Measurements from ENCODE around the gene SCYL2.
"Not testable (repeated sequence)": the region's sequence is repeated elsewhere in the genome, so short reads cannot be mapped to it uniquely, and the experiment has no call there.

Gene SCYL2

GRCh38 chr12:100326208-100326607 is 59.2 kb downstream of the SCYL2 start:
- DNase-seq, result no peak

DNA sequence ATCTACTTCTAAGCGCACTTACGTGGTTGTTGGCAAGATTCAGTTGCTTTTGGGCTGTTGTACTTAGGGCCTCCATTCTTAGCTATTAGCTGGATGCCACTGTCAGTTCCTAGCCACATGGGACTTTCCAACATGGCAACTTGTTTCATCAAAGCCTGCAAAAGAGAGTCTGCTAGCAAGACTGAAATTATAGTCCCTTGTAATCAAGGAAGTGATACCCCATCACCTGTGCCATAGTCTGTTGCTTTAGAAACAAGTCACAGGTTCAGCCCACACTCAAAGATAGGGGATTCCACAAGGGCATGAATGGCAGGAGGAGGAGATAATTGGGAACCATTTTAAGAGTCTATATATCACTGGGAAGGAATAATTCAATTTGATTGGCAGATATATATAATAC is 62.8 kb downstream of the SCYL2 start:
- no peak for DNase-seq

DNA sequence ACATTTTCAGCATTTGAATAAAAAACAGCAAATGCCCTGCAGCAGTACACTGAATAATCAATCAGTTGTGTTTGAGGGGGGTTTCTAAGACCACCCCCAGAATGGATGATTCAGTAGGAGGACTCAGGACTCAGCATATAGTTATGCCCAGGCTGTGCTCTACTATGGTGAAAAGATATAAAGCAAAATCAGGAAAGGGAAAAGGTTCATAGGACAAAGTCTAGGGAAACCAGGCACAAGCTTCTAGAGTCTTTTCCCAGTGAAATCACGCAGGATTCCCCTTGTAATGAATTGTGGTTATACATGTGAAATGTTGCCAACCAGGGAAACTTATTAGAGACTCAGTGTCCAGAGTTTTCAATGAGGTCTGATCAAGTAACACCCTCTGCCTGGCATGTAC is 64.9 kb downstream of the SCYL2 start:
- no peak for DNase-seq

DNA sequence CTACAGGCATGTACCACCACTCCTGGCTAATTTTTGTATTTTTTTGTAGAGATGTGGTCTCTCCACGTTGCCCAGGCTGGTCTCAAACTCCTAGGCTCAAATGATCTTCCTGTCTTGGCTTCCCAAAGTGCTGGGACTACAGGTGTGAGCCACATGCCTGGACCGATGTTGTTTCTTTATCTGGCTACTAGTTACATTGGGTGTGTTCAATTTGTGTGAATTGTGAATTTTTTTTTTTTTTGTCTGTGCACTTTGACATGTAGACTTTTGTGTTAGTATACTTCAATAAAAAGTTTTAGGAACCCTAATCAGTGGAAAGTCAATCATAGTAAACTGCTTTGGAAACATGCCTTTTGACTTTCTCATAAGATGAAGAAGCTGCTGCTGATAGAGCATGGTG is 65.9 kb downstream of the SCYL2 start:
- DNase-seq, result no peak

DNA sequence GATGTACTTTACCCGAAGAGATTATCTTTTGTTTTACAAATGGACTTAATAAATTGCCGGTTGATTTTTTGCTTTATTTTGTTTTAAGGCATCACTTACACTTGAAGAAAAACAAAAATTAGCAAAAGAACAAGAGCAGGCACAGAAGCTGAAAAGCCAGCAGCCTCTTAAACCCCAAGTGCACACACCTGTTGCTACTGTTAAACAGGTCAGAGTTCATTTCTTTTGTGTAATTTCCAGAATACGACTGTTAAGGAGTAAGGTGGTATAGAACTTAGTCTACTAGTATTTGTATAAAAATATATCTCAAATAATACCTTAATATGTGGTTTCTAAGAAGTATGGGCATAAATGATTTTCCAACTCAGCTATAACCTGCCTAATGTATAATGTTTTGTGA is 70.3 kb downstream of the SCYL2 start:
- DNase-seq, result no peak

DNA sequence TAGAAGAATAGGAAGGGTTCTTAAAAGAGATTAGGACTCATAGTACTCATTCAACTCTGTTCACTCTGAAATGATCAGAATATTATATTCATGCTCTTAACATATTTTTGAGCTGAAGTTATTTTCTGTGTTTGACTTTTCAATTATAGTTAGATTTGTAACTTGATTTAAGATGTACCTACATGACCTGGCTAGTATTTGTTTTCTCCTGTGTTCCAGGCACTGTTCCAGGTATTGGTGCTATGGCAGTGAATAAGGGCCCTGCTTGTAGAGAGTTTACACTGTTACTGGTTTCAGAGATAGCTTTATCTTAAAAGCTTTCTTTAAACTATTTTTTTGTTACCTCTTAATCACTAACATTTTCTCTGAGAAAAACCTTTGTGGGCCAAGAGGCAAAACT is 70.8 kb downstream of the SCYL2 start:
- no peak for DNase-seq

DNA sequence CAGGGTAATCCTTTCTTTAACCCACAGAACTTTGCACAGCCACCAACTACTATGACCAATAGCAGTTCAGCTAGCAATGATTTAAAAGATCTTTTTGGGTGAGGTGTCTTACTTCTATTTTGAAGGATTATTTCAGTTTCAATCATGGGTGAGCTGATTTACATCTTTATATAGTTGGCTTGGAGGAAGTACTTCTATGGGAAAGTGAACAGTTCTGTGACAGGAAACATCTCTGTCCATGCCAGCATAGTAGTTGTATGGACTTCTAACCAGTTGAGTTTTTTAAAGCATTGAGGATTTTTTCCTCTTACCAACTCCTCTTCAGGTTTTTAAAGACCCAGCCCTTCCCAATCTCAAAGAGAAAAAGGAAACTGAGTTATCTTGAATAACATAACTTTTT is 72.1 kb downstream of the SCYL2 start:
- no peak for DNase-seq

GRCh38 chr12:100342897-100343296 is 75.9 kb downstream of the SCYL2 start:
- not testable (repeated sequence) for DNase-seq

- not testable (repeated sequence) for DNase-seq
Measured at GRCh38 chr12:100344351-100344750, 77.4 kb downstream of the SCYL2 start.

- DNase-seq, result no peak
Measured at GRCh38 chr12:100345020-100345767, 78.2 kb downstream of the SCYL2 start.

DNA sequence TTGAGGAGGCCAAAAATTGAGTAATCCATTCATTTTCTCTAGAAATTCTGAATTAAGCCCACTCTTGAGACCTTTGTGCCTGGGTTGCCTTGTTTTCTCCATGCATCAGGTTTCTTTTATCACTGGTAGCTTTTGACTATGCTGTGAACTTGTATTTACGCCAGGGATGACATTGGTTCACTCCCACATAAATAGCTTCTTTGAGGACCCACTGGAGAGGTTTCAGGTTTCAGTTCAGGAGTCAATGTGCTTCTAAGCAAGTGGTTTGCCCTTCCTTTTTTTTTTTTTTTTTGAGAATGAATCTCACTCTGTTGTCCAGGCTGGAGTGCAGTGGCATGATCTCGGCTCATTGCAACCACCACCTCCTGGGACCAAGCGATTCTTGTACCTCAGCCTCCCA is 79.7 kb downstream of the SCYL2 start:
- no peak for DNase-seq

GRCh38 chr12:100348657-100349454 is 81.9 kb downstream of the SCYL2 start:
- DNase-seq, result peak; percentile 3 to 26

DNA sequence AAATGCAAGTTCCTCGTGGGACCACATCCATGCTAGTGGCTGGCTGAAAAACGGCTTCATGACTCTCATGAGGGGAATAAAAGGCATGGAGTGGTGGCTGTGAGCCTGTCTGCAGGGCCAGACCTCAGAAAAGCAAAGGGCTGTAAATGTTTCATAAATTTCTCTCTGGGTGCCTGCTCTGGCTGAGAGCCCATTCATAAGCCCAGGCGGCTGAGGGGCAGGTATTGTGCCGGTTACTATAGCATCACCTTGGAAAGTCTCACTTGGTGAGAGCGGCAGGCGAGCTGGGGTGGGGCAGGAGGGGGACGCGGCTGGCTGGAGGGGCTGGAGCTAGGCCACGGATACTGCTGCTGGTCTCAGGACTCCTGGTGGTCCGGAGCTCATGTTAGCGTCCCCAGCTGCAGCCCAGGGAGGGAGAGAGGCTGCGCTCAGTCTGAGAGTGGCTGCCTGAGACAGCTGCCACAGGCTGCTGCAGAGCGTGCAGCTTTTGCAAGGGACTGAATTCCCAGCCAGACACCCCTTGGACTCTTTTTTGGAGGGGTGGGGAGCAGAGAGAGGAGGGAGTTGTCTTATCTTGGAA is 89.8 kb downstream of the SCYL2 start, which contains the start of gene SLC17A8:
Gene SLC17A8 (plus strand): TSS at position 431 of the 580 bp plus-strand sequence. CDS start 318 bp downstream, outside the sequence.
- no peak for DNase-seq

GRCh38 chr12:100359248-100359647 is 92.3 kb downstream of the SCYL2 start:
- no peak for DNase-seq

DNA sequence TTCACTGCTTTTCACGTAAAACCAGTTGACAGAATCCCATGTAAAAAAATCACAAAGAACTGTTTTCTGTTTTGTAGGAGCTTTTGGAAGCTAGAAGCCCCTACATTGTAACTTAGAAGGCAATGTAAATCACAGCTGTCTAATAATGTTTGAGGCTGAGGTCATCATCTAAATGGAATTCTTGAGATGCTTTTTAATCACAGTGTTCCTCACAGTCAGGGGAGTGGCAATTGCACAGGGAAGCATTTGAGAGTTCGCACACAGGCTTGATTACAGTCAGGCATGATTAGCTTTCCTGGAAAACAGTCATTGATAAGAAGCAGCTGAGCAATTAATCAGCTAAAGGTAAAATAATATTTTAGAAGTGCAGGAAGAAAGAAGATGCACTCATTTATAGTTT is 92.8 kb downstream of the SCYL2 start:
- DNase-seq, result no peak

GRCh38 chr12:100360450-100360849 is 93.5 kb downstream of the SCYL2 start:
- no peak for DNase-seq

- DNase-seq, result no peak
Measured at GRCh38 chr12:100364324-100364723, 97.3 kb downstream of the SCYL2 start.

DNA sequence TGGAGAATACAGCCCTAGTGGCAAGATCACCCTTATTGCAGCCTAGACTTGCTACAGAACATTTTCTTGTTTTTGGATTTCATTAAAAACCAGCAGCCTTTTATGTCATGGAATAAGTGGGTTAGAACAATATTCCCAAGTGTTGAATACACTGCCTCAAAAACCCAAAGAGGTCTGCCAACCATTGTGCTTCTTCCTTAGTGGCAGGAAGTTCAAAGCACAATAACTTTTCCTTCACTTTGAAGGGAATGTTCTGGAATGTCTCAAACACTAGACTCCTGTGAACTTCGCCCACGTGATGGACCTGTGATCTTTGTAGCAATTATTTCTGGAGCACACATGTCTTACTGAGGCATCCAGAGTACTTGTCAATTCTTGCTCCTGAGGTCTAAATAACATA is 98.4 kb downstream of the SCYL2 start:
- no peak for DNase-seq

DNA sequence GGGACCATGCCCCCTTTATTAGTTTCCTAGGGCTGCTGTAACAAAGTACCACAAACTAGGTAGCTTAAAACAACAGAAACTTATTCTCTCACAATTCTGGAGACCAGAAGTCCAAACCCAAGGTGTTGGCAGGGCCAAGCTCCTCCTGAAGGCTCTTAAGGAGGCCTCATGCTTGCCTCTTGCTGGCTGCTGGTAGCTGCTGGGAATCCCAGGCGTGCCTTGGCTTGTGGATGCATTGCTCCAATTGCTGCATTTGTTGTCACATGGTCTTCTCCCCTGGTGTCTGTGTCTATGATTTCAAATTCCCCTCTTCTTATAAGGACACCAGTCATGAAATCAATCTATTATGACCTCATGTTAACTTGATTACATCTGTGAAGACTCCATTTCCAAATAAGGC is 101.1 kb downstream of the SCYL2 start:
- no peak for DNase-seq

GRCh38 chr12:100371146-100371545 is 104.2 kb downstream of the SCYL2 start:
- no peak for DNase-seq

DNA sequence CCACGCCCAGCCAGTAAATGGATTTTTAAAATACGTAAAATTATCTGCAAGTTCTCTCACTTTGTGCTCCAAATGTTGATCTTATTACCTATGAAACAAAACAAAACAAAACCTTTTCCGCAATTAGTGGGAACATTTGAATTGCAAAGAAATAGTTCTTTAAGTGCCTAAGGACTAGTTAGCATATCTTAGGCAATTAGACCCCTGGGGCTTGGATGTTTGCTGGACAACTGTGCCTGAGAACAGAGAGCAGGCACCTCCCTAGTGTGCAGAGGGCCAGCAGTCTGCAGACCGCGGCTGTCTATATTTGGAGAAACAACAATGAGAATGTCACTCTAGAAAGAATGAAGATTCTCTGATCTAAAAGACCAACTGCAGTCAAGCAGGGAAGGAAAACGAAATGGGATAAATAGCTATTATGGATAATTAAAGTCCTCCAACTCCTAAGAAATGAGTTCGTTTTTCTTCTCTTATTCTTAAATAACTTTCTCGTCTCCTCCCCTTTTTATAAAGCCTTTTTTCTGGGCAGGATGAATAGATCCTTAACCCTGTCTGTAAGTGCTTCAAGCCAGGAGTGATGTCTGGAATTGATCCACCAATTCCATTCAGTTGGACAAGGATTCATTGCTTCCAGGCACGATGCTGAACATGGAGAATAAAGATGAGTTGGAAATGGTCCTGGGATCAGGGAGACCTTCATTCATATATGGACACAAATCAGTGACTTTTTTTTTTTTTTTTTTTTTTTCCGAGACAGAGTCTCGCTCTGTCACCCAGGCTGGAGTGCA is 106.1 kb downstream of the SCYL2 start:
- no peak for DNase-seq

GRCh38 chr12:100375038-100375735 is 108.2 kb downstream of the SCYL2 start:
- no peak for DNase-seq
